Glomerular endothelial cell (primary cell): ENCODE data around the gene SPNS2. TPM values are rescaled to one million over a fixed set of nuclear protein-coding genes. Genes with fewer than 3 reads are reported as not detected.

Experiments used
- DNase-seq: peaks from one replicate; pipeline ENCODE4 v3.0.0-alpha.2; 2011; ENCODE audit warnings: low read depth, low spot score; ENCODE audit errors: extremely low read depth
- total RNA-seq: library from RNA; depleted of rRNA; stranded (reverse); fragments of >200 nt; gene quantifications from 2 replicates; pipeline ENCODE4 v1.2.3, GENCODE V29; 2015

SPNS2 gene
- total RNA-seq, 1 donor from 2014 or later = 92.0 TPM

DNA sequence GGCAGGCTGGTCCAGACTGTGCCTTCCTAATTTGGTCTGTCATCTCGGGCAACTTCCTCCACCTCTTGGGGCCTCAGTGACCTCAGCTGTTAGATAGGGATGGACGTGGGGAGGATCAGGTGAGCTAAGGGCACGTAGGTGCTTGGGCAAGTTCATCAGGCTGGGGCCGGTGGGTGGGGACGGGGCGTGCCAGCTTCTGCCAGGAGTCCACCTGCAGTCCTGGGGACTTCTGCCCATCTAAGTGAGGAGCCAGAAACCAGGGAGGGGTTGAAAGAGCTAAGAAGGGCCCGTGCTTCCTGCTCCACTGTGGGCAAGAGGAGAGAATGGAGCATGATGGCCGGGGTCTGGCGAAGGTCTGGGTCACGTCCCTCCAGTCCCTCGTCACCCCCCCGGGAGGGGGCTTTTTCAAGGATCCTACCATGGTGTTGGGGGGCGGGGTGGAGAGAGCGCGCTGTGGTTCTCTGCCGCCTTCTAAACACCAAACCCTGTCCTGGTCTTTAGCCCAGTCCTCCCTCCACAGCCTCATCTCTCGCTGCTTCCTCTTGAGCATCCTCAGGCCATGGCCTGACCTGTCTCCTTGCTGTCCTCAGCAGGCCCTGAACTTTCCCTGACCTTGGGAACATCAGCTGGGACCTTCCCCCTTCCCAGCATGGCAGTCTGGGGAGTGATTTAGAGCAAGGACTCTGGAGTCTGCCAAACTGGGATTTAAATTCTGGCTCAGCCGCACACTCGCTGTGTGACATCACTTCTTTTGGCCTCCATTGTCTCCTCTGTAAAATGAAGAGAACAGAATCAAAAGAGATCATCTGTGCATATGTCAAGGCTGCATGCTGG is 21.6 kb downstream of the SPNS2 start:
- no peak for DNase-seq

GRCh38 chr17:4520894-4521600 is 22.4 kb downstream of the SPNS2 start:
- no peak for DNase-seq

GRCh38 chr17:4522661-4523060 is 24.0 kb downstream of the SPNS2 start:
- no peak for DNase-seq

- no peak for DNase-seq
Observed at GRCh38 chr17:4523946-4524345, 25.3 kb downstream of the SPNS2 start.

- no peak for DNase-seq
Observed at GRCh38 chr17:4525691-4526397, 27.2 kb downstream of the SPNS2 start.

DNA sequence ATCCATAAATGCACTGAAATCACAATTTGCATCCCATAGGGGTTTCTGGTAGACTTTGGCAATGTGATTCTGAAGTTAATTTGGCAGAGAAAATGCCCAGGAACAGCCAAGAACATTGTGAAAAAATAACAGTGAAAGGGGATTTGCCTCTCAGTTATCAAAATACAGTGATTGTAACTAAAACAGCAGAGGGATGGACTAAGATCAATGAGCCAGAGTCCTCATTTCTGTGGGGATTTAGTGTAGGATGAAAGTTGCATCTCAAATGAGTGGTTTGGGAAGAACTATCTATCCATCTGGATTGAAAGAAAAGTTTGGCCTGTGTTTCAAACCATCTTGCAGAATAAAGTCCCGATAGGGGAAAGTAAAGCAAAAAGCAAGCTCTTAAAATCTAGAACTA is 28.5 kb downstream of the SPNS2 start:
- DNase-seq = no peak

DNA sequence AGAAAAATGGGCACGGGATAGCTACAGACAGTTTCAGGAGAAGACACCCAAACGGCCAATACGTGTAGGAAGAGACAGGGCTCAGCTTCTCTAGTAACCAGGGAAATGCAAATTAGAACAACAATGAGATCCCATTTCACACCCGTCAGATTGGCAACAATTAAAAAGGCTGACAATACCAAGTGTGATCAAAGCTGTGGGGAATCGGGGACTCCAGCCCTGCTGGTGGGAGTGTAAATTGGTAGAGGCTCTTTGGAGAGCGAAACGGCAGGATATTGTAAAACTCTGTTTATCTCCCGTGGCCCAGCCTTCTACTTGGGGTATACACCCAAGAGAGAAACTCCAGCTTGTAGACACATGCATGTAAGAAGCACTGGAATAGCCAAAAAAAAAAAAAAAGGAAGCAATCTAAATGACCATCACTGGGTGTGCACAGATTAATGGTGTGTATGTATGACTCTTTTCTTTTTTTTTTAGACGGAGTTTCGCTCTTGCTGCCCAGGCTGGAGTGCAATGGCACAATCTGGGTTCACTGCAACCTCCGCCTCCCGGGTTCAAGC is 29.0 kb downstream of the SPNS2 start:
- DNase-seq = no peak

GRCh38 chr17:4529533-4530152 is 31.0 kb downstream of the SPNS2 start:
- DNase-seq = no peak

- DNase-seq = peak; percentile 91
Observed at GRCh38 chr17:4530799-4531730, 32.4 kb downstream of the SPNS2 start.

GRCh38 chr17:4531988-4532736 is 33.5 kb downstream of the SPNS2 start:
- no peak for DNase-seq

DNA sequence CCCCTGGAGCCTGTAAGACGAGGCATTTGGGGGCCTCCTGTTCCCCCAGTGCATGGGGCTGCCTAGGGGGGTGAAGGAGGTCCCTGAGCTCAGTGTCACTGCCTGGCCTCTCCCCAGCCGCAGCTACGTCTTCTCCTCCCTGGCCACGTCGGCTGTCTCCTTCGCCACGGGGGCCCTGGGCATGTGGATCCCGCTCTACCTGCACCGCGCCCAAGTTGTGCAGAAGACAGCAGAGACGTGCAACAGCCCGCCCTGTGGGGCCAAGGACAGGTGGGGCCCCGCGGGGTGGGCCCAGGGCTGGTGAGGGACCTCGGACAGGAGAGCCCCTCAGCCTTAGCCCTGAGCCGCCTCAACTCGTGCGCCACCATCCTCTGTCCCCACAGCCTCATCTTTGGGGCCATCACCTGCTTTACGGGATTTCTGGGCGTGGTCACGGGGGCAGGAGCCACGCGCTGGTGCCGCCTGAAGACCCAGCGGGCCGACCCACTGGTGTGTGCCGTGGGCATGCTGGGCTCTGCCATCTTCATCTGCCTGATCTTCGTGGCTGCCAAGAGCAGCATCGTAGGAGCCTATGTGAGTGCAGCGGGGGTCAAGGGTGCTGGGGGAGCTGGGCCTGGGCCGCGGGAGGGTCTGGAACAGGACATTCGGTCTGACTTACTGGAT is 34.3 kb downstream of the SPNS2 start:
- no peak for DNase-seq

DNA sequence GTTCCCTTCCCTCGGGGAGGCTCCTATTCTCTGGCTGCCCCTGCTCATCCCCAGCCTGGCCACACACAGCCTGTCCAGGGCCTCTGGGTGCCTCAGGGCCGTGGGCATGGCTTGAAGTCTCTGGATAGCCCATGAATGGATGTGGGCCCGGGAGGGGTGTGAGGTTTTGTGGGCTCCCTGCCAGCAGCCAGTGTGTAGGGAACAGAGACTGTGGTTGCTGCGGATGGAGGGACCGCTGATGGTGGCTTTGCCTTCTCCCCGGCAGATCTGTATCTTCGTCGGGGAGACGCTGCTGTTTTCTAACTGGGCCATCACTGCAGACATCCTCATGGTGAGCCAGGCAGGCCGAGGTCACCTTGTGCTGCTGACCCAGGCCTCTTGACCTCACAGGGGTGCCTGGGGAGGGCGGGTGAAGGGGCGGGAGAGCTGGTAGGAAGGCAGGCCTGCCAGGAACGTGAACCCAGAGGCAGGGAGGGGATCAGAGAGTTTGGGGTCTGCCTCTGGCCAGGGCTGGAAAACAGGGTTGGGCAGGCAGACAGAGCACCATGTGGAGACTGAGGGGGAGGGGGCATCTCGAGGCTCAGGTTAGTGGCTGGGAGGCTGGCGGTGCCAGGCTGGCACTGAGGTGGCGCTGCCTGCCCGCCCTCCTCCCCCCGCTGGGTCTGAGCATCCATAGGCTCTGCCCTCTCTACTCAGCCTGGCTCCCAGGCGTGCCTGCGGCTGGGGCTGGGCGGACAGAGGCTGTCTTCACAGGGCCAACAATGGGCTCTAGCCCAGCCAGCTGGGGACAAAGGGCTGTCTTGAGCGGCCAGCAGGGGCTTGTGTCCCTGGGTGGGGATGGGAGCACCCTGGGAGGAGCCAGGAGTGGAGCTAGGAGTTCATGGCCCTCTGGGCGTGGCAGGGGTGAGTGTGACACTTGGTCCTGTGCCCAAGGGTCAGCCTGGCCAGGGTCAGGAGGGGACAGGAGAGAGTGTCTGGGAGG is 35.1 kb downstream of the SPNS2 start:
- no peak for DNase-seq

- DNase-seq = no peak
Observed at GRCh38 chr17:4534515-4534914, 35.8 kb downstream of the SPNS2 start.

GRCh38 chr17:4534928-4535666 is 36.4 kb downstream of the SPNS2 start:
- no peak for DNase-seq

DNA sequence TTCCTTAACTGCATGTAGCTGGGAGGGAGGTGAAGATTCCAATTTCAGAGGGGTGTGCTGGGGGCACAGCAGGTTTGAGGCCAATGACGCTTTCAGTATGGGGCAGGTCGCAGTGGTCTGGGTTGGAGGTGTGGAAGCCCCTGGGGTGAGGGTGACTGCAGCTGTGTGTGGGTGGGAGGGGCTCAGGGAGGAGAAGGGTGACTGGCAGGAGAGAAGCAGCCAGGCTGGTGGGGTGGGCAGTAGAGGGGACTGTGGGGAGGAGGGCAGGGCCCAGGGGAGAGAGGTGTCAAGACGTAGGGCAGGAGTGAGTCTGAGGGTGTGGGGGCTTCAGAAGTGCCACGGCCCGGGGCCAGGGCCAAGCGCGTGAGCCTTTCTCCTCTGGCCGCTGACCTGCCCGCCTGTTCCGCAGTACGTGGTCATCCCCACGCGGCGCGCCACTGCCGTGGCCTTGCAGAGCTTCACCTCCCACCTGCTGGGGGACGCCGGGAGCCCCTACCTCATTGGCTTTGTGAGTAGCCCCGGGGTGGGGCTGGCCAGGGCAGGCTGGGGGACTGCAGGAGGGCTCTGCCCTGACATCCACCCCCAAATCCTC is 37.1 kb downstream of the SPNS2 start:
- no peak for DNase-seq

DNA sequence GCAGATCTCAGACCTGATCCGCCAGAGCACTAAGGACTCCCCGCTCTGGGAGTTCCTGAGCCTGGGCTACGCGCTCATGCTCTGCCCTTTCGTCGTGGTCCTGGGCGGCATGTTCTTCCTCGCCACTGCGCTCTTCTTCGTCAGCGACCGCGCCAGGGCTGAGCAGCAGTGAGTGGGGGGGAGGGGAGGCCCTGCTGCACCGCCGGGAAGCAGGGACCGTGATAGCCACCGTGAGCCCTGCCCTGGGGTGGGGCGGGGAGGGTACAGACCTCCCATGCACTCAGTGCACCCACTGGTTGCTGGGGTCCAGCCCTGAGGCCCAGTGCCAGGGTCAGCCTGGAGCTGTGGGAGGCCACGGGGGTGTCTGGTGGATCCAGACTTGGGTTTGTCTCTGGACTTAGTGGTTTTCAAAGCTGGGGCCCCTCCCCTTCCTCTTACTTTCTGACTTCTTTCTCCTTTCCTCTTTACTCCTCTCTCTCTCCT is 37.6 kb downstream of the SPNS2 start:
- no peak for DNase-seq
